ENCODE results near the gene ACAP1.

Gene ACAP1

GRCh38 chr17:7312432-7313087, 23.8 kb upstream of the ACAP1 start:
- DNase-seq, result no peak

GRCh38 chr17:7313088-7313889, 23.0 kb upstream of the ACAP1 start:
- peak; percentile 51 for DNase-seq

DNA sequence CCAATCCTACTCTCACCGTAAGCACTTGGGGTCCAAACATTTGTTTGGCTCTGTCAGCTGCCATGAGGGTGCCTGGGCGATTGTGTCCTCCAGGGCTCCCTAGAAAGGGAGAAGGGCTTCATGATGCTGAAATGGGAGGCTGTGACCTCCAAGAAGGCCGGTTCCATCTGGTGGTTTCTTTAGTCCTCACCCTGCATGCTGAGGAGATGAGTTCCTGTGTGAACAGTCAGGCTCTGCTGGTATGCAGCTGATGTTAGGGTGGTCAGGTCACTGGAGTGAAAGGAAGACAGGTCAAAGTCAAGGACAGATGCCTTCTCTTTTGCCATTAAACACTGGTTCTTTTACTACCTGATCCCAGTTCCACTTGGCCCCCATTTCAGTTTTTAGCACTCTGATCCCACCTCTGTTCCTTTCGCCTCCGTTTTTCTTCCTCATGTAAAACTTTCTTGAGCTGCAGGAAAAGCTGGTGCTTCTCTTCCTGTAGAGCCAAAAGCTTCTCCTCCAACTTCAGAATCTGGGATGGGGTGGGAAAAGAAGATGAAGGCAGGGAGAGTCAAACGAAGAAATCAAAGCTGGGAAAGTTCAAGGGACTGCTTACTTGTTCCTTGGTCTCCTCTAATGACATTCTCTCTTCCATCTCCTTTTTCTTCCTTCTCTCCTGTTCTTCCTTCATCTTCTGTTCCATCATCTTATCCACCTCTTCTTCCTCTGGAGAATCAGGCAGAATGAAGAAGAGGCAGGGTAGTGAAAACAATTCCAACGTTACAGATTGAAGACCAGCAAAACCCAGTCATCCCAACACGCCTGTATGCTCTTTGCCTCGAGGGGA, 22.2 kb upstream of the ACAP1 start:
- DNase-seq, result peak; percentile 45

DNA sequence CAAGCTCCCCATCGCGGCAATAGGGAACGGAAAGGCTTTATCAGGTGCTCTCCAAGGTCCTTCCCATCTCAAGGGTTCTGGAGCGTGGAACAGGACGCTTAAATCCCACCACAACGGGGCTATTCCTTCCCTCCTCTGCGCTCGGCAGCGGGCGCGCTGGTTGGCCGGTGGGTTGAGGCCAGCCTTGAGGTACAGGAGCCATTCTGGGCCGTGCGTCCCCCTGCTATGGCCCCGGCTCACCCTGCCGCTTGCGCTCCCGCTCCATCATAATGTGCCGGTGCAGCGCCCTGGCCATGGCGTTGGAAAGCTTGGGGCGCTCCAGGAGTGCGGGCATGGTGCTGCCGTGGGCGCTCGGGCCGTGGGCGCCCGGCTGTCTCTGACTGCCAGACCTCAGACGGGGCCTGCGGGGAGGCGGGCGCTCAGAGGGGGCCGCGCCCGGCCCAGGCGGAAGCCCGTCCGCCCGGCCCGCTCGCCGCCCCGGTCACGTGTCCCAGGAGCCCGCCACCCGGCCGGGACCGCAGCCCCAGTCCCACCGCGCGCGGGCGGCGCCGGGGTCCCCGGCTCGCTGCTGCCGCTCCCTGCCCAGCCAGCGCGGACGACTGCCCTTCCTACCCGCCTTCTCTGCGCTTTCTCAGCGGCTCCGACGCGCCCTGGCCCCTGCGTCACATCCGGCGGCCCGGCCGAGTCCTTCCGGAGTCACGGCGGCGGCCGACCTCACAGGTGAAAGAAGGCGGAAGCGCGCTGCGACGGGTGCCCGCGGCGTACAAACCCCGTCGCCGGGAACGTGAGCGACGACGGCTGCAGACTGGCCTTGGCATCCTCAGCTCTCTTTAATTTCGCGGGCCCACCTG, 21.4 kb upstream of the ACAP1 start, which contains the start of gene GPS2:
GPS2 (minus strand) TSS at position 642 of the 851 bp plus-strand sequence; CDS start at position 334, 308 bp downstream.
- DNase-seq, result peak; percentile 96

DNA sequence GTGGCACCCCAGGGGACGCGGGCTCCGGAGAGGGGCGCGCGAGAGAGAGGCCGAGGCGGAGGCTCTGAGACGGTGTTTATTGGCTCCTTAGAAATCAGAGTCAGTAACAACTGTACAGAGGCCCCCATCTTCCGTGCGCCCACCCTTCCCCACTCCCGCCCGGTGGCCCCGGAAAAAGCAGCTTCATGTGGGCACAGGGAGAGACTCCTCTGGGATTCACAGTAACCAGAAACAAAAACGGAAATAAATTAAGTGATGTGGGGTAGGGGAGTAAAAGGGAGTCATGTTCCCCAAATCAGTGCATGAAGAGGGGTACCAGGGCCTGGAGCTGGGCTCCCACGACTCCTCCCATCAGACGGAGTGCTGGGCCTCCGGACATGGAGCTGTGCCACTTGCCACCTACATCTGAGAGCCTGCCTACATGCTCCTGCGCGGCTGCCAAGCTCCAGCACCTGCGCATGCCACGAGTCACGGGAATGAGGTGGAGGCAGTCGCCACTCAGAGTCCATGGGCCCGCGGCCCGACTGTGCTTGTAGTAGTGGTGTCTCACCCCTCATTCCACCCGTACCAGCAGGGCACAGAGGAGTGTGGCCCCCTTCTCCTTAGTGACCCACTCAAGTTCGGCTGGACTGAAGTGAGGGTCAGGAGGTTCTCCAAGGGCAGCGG, 20.6 kb upstream of the ACAP1 start:
- DNase-seq, result no peak

DNA sequence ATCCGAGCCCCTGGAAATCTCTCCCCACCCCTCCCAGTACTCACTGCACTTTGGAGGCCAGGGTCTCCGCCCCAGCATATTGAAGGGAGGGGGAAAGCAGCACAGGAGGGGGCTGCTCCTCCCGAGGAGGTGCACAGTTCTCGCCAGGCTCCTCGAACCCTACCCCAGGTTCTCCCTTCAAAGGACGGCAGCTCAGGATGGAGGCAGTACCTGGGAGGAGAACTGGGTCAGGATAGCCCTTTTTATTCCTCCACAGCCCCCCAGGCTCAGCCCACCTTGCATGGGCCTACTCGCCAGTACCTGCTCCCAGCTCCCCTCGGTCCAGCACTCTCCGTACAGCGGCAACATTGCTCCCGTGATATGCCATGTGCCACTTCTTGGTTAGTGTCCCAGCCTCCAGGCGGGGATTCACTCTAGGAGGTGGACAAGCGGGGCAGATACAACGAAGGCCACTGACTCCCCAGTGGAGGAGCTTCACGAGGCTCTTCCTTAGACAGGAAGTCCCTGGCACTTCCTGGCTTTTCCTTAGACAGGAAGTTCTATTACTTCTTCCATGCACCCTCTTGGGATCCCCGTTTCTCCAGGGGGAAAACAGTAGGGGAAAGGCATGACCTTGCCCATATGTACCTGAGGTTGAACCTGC, 19.0 kb upstream of the ACAP1 start:
- DNase-seq, result no peak

- no peak for DNase-seq
These were observed 18.0 kb upstream of the ACAP1 start for GRCh38 chr17:7318121-7318860.

- DNase-seq, result no peak
These were observed 14.9 kb upstream of the ACAP1 start for GRCh38 chr17:7321466-7321865.

- no peak for DNase-seq
These were observed 13.7 kb upstream of the ACAP1 start for GRCh38 chr17:7322520-7323194.

GRCh38 chr17:7323731-7324437, 12.4 kb upstream of the ACAP1 start:
- DNase-seq, result peak; percentile 72

DNA sequence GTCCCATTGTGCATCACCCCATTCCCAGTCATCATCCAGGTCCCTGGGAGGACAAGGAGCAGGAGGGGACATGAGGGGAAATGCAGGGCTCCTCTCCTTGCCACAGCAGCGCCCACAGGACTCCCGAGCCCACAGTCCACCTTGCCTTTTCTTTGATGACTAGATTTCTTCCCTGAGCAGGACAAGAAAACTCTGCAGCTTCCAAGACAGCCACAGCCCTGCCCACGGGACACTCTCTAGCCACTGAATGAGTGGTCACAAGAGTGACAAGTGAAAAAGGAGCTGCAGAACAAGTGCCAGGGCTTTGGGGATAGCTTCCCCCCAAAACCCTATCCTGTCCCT, 11.9 kb upstream of the ACAP1 start:
- no peak for DNase-seq

- DNase-seq, result no peak
These were observed 11.2 kb upstream of the ACAP1 start for GRCh38 chr17:7325031-7325528.

- DNase-seq, result no peak
These were observed 10.1 kb upstream of the ACAP1 start for GRCh38 chr17:7326186-7326585.

DNA sequence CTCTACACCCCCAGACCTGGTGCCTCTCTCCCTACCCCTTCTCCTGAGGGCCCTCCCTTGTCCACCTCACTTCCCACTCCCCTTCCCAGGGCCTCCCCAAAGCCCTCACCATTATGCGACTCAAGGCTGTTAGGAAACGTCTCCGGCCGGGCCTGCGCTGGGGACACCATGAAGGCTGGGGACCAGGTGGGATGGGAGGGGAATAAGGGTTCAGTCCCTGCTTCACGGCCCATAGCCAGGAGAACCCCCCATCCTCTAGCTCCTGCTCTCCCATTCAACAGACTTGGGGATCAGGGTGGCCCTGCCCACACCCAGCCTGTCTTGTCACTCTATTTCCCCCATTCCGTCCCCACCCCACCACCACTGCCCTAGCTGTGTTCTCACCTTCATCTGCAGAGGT, 9.3 kb upstream of the ACAP1 start:
- DNase-seq, result no peak

DNA sequence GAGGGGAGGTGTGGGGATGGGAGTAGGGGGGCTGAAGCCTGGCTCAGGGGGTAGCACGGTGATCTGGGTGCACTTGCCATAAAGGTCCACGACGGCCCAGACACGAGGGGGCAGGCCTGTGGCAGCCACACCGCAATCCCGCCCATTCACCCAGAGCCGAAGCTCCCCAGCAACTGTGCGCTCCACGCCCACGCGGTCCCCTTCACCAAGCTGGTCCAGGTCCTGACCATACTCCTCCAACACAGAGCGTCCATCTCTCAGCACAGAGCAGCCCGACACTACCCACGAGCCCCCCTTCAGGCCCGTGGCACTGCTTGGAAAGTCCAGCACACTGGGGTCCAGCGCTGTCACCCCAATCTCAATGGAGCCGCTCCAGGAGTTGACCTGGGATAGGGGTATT, 8.8 kb upstream of the ACAP1 start:
- no peak for DNase-seq

- DNase-seq, result no peak
These were observed 8.3 kb upstream of the ACAP1 start for GRCh38 chr17:7328009-7328408.

GRCh38 chr17:7328840-7329373, 7.4 kb upstream of the ACAP1 start, which contains the start of gene NEURL4:
Gene NEURL4, minus strand, starts transcription at chr17:7329335. Its CDS starts 23 bp downstream, at chr17:7329312.
- DNase-seq, result no peak

DNA sequence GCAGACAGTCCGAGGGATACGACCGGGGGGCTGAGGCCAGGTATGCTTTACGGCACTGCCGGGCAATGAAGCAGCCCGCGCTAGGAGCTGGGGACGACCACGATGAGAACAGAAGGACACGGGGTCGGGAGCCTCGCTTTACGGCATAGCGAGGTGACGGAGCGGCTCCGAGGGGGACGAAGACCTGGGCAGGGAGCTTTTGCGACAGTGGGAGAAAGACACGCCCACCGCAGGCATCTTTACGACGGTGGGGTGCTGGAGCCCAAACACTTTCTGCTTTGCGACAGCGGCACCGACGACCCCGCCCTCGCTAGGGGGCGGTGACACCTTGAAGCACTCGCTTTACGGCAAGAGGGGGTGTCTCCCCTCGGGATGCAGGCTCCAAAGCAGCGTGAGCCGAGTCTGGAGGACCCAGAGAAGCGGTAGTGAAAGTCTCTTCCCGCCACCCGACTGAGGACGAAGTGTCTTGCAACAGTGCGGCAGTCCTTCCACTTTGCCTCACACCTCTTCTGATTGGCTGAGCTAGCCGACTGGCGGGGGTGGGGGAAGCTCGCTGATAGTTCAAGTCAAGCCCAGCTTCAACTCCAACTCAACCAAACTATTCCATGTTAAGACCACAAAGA, 6.8 kb upstream of the ACAP1 start:
- DNase-seq, result peak; percentile 98
